IPS-11a (cell line): ENCODE results near the gene U2AF1L4.
A peak's percentile ranks its signal among the peaks of the same experiment; 100 is the strongest.

Experiments
- H3K4me3 ChIP-seq: one replicate; pipeline ENCODE4 v1.5.1; 2013; ENCODE audit warnings: low read depth, low read length, control low read depth

The U2AF1L4 gene

GRCh38 chr19:35742121-35742724 lies 3.0 kb downstream of the U2AF1L4 start, which contains the start of gene IGFLR1:
Gene IGFLR1, minus strand, starts transcription at chr19:35742452. Its CDS starts 1,272 bp downstream, at chr19:35741180.
- H3K4me3 ChIP-seq = no peak within 1 kb of the TSS

GRCh38 chr19:35741203-35741515 lies 4.1 kb downstream of the U2AF1L4 start:
- peak overlapping the region; percentile 50 for H3K4me3 ChIP-seq

GRCh38 chr19:35740423-35741202 lies 4.6 kb downstream of the U2AF1L4 start:
- H3K4me3 ChIP-seq = peak overlapping the region; percentile 61

- H3K4me3 ChIP-seq = peak overlapping the region; percentile 61
These were observed 5.2 kb downstream of the U2AF1L4 start for GRCh38 chr19:35740108-35740422.

- H3K4me3 ChIP-seq = peak overlapping the region; percentile 61
These were observed 5.7 kb downstream of the U2AF1L4 start for GRCh38 chr19:35739275-35740107.

GRCh38 chr19:35738887-35739229 lies 6.4 kb downstream of the U2AF1L4 start:
- no peak overlapping the region for H3K4me3 ChIP-seq

GRCh38 chr19:35738021-35738886 lies 7.0 kb downstream of the U2AF1L4 start:
- no peak overlapping the region for H3K4me3 ChIP-seq

GRCh38 chr19:35736913-35737886 lies 8.0 kb downstream of the U2AF1L4 start:
- no peak overlapping the region for H3K4me3 ChIP-seq

- no peak overlapping the region for H3K4me3 ChIP-seq
These were observed 10.3 kb downstream of the U2AF1L4 start for GRCh38 chr19:35734889-35735288.

GRCh38 chr19:35734273-35734672 lies 10.9 kb downstream of the U2AF1L4 start:
- no peak overlapping the region for H3K4me3 ChIP-seq

- no peak overlapping the region for H3K4me3 ChIP-seq
These were observed 11.8 kb downstream of the U2AF1L4 start for GRCh38 chr19:35733180-35734125.

GRCh38 chr19:35732540-35733179 lies 12.6 kb downstream of the U2AF1L4 start:
- no peak overlapping the region for H3K4me3 ChIP-seq

GRCh38 chr19:35731779-35732405 lies 13.3 kb downstream of the U2AF1L4 start:
- no peak overlapping the region for H3K4me3 ChIP-seq

- H3K4me3 ChIP-seq = no peak overlapping the region
These were observed 13.9 kb downstream of the U2AF1L4 start for GRCh38 chr19:35731353-35731752.

GRCh38 chr19:35730326-35730725 lies 14.9 kb downstream of the U2AF1L4 start:
- no peak overlapping the region for H3K4me3 ChIP-seq

GRCh38 chr19:35729763-35730162 lies 15.5 kb downstream of the U2AF1L4 start:
- H3K4me3 ChIP-seq = no peak overlapping the region

- no peak overlapping the region for H3K4me3 ChIP-seq
These were observed 16.2 kb downstream of the U2AF1L4 start for GRCh38 chr19:35729021-35729420.
